GM18502 (cell line): ENCODE measurements around the gene ANO4.
"Not testable (repeated sequence)": the region's sequence is repeated elsewhere in the genome, so short reads cannot be mapped to it uniquely, and the experiment has no call there.

Experiments used
- ATAC-seq: cut with Tn5 transposase; IDR thresholded peaks from one replicate; pipeline ENCODE4 v1.9.1; 2021; ENCODE audit warnings: mild to moderate bottlenecking; ENCODE audit not compliant: unreplicated experiment, poor library complexity

ANO4 gene

DNA sequence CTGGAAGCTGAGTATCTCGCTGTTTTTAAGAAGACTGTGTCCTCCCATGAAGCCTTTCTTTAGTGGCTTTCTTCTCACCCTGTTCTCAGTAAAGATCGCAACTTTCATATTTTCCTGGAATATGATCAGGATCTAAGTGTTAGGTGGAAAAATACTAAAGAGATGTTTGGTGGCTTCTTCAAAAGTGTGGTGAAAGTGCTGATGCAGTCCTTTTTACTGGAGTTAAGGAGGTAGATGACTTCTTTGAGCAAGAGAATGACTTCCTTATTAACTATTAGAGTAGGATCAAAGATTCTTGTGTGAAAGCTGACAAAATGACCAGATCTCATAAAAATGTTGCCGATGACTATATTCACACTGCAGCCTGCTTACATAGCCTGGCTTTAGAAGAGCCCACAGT lies 273.8 kb downstream of the ANO4 start:
- ATAC-seq: no peak

DNA sequence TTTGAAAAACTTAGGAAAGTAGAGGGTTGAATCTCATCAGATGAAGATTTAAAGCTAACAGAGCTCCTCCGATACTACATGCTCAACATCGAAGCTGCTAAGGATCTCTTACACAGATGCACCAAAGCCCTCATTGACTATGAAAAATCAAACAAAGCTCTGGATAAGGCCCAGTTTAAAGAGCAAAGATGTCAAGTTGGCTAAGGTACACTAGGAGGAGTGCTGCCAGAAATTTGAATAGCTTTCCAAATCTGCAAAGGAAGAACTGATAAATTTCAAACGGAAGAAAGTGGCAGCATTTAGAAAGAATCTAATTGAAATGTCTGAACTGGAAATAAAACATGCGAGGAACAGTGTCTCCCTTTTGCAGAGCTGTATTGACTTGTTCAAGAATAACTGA lies 274.3 kb downstream of the ANO4 start:
- ATAC-seq: no peak

DNA sequence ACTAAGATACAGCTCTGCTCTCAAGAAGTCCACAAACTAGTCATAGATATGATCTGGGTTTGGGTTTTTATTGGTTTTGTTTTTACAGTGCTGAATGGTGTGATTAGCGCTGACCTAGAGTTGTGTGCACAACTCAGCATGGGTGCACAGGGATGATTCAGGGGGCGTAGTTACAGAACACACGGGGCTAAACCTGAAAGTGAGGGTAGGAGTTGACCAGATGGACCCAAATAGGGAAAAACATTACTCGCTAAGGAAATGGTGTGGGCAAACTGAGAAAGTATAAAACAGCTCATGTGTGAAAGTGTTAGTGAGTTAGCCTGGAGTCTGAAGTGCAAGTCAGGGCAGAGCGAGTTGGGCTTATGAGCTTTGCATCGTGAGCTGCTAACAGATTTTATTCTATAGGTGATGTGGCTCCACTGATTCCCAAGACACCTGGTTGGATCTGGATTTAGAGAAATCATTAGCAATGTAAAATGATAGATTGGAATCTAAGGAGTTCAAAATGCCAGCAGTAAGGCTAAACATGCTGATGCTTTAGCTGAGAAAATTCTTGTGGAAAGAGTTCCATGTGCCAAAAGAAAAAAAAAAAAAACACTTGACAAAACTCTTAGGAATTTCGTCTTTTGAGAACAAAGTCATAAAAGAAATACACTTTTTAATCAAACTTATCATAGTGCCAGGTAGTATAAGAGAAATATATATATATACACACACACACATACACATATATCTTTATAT lies 280.5 kb downstream of the ANO4 start:
- ATAC-seq: peak; percentile 45

DNA sequence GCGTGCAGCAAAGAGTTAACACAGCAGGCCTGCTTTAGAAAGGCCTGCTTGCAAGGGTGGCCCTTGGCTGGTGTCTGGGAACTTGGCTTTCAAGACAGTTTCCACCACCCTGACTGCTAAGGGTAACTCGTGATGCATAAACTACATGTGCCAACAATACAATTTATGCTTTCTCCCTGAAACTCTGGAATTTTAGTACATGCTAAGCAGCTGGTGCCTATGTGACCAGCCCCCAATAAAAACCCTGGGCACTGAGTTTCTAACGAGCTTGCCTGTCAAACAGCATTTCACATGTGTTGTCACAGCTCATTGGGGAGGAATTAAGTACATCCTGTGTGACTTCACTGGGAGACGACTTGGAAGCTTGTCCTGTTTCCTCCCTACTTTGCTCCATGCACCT lies 282.3 kb downstream of the ANO4 start:
- ATAC-seq: no peak

DNA sequence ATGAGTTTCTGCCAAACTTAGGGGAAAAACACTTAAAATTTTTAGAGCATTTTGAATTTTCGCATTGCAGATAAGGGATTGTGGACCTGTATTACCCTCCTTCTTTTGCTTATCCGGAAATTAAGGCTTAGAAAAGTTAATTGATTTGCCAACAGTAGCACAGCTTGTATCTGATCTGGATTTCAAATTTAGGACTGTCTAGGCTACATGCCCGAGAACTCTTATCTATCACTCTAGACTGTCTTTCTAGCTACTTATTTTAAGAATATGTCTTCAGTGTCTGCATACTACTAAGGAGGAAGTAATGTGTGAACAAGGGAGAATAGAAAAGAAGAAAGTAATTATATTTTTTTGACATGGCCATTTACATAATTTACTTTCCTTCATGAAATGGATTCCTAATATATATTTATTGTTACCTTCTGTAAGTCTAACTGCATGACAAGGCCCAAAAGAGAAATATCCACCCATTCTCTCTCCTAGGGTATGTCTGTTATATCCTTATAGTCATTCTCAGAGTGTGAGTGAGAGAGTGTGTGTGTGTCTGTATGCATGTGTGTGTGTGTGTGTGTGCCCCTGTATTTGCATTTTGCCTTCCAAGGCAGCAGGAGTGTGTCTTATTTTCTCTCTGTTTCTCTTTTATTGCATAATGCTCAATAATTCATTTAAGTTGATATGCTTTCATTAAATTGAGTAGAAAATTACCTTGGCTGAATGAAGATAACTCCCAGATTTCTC lies 283.4 kb downstream of the ANO4 start:
- ATAC-seq: no peak

DNA sequence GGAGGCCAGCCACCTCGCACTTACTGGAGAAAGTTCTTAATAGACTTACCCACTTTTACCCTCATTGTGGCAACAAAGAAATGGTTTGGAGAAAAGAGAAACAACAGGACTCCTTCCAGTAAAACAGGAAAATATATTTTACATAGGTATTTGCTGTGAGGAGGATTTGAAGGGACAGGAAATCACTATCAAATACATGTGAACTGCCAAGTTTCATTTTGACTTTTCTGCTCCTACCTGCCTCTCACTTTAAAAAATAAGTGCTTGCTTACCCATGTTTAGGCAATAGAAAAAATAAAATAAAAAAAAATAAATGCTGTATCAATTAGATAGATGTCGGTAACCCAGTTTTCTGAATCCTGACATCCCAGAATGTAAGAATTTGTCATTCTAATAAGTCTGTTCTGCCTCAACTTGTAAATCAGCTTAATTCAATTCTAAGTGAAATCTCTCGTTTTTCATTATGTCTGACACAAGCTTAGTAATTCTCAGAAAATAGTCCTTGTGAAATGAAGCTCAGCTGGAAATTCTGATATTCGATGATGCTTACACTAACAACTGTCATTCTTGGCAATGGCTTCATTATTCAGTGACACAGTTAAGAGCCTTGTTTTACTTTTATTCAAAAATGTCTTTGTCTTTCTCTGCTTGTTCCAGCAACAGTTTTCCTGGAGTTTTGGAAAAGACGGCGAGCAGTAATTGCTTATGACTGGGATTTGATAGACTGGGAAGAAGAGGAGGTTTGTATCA lies 284.1 kb downstream of the ANO4 start:
- no peak for ATAC-seq

DNA sequence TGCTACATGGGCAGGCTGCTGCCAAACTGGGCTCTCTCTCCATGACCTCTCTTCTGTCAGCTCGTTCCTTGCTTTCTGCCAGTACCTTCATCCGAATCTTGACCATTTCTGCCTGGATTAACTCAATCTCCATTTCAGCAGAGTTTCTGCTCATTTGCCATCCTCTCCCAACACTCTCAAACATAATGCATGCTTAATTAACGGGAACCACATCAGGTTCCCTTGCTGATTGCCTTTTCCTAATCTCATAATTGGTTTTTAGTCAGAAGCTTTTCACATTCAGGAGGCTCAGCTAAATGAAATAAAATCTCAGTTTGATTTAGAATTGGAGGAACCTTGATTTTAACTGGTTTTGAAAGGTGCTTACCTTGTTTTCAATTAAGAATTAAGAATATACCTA lies 288.1 kb downstream of the ANO4 start:
- no peak for ATAC-seq

DNA sequence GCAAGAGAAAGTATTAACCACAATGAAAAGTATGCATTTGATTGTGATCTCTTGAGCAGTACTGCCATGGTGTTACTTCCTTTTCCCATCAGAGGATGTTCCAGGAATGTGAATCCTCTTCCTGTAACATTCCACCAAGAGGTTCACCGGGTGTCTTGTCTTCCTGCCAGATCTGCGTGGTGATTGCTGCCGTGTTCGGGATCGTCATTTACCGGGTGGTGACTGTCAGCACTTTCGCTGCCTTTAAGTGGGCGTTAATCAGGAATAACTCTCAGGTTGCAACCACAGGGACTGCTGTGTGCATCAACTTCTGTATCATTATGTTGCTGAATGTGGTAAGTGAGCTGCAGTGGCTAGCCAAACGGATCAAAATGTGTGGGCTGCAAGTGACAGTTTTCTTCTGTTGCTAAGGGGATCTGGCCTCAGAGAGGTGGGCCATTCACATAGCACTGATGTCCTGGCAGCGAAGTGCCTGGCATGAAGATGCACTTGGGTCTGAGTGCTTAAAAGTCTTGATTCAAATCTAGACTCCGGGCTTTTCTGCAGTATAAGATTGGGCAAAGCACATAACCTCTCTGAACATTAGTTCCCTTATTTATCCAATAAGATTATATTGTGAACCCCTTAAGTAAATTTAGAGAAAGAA lies 292.0 kb downstream of the ANO4 start:
- no peak for ATAC-seq

DNA sequence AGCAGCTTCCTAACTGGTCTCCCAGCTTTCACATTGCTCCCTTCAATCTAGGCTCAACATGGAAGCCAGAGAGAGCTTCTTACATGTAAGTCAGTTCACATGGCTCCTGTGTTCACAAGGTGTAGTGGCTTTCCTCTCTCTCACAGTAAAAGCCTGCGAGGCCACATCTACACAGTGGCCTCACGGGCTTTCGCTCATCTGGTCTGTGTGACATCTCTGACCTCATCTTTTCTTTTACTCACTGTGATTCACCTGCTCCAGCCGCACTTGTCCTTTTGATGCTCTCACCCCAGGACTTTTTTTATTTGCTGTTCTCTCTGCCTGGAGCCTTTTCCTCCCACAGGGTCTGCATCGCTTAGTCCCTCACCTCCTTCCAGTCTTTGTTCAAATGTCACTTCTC lies 293.3 kb downstream of the ANO4 start:
- no peak for ATAC-seq

DNA sequence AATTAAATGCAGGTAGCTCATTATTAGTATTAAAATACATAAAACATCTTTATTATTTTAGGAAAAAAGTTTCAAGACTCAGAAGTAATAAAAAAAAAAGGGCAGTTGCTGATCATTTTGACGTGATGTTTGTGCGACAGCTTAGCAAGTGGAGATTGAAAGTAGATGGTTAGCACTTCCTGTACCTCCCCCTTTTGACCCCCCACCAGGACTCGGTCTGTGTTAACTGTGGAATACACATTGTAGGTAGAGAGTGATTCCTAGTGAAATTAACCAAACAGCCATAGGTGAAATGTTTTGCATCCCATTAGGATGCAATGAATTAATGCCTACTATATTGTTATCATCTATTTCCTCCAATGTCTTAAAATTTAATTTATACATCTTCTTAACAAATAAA lies 294.7 kb downstream of the ANO4 start:
- no peak for ATAC-seq

DNA sequence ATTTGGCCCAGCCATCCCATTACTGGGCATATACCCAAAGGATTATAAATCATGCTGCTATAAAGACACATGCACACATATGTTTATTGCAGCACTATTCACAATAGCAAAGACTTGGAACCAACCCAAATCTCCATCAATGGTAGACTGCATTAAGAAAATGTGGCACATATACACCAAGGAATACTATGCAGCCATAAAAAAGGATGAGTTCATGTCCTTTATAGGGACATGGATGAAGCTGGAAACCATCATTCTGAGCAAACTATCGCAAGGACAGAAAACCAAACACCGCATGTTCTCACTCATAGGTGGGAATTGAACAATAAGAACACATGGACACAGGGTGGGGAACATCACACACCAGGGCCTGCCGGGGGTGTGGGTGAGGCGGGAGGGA lies 295.6 kb downstream of the ANO4 start:
- ATAC-seq: not testable (repeated sequence)

DNA sequence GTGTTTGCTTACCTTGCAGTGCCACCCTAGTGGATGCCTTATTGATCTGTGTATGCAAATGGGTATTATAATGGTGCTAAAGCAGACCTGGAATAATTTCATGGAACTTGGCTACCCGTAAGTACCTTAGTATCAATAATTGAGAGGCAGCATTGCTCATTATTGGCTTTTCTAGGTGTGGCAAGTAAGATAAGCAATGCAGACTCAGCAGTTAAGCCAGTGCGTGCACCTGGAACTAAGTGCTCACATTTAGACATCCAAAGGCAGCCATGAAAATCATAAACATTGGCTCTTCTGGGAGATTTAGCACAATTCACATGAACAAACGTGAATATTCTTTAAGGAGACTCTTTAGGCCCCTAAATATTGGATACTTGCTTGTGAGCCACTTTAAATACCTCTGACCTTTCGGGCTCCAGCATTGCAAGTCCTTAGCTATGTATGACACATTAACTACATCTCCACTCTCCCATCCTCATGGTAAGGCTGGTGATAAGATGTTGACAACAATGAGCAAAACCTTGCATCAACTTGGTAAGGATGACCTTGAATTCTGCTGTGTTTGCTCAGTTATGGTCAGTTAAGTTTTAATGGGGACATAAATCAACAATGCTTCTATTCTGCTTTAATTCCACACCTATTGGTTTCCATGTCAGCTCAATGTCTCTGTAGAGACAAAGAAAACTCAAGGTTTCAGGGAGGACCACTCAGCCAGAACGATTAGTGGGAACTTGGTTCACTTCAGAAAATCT lies 303.4 kb downstream of the ANO4 start:
- no peak for ATAC-seq

DNA sequence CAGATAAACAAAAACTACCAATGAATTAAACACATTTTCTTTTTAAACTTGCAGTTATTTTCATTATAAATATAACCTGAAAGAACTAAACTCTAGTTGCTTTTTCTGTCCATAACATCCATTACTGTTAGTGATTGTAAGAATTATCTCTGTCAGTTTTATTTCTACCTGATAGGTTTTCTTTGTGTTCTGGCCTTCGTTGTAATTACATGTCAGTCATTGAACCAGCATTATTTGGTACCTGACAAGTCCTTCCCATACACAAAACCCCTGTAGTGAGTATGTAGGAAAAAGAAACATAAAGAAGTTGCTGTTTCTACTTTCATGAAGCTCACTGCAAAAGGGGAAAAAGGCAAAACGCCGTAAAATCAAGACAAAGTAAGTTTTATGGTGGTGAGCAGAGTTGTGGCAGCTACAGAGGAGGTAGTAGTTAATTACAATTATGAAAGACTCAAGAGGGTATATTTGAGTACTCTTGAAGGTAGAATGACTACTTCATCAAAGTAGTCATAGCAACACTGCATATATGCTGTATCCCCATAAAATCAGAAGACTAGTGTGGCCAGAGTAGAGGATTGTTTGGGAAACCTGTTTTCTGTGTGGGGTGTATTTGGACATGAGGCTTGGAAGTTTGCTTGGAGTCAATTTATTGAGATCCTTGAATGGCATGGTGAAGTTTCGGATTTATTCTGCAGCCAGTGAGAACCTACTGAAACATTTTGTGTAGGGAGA lies 312.6 kb downstream of the ANO4 start:
- ATAC-seq: no peak

DNA sequence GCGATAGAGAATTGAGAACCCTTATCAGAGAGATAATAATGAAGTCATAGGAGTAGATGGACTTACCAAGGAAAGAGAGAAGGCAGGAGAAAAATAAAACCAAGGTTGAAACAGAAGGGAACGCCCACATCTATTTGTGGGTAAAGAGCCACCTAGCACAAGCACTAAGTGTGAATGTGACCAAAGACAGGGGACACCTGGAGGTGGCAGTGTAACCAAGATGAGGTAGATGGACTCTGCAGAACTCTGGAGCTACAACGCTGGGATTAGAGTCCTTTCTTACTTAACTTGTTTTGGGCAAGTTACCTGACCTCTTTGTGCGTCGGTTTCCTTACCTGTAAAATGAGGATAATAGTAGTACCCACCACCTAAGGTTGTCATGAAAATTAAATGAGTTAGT lies 313.6 kb downstream of the ANO4 start:
- ATAC-seq: no peak

DNA sequence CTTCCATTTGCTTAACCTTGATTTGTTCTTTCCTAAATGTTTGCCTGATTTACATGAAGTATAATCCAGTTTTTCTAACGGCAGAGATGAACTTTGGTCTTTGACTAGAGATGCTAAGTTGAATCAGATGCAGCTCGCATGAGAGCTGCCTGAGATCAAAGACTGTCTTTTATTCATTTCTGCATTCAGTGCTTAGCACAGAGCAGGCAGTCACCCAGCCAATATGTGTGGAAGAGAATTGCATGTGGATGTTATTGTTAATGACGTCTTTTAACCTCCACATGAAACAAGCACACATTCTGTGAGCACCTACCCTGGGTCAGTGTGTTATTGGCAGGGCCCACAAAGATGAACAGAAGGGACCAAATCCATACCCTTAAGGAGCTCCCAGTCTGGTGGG lies 316.3 kb downstream of the ANO4 start:
- ATAC-seq: no peak

DNA sequence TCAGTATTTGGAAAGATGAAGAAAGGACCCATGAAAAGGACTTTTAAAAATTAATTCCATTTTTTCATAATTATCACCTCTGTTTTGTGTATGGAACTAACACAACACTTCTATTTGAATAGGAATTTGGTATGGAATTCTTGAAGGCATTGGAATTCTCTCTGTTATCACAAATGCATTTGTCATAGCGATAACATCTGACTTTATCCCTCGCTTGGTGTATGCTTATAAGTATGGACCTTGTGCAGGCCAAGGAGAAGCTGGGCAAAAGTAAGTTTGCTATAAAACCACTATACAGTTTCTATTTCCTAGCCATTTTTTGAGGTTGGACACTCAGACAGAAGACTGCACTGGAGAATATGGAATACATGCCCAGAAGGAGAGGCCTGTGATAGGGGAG lies 316.9 kb downstream of the ANO4 start:
- ATAC-seq: no peak

DNA sequence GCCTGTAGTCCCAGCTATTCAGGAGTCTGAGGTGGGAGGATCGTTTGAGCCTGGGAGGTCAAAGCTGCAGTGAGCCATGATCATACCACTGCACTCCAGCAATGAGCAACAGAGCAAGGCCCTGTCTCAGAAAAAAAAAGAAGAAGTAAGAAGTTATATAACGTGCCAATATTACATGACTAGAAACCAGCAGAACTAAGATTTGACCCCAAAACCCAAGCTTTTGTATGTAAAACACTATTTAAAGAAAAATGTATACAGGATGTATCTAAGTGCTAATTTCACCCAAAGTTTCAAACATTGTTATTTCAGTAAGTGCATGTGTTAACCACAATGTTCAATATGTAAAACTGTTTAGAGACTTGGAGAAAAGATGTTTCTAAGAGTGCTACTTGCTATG lies 320.8 kb downstream of the ANO4 start:
- peak; percentile 54 for ATAC-seq

DNA sequence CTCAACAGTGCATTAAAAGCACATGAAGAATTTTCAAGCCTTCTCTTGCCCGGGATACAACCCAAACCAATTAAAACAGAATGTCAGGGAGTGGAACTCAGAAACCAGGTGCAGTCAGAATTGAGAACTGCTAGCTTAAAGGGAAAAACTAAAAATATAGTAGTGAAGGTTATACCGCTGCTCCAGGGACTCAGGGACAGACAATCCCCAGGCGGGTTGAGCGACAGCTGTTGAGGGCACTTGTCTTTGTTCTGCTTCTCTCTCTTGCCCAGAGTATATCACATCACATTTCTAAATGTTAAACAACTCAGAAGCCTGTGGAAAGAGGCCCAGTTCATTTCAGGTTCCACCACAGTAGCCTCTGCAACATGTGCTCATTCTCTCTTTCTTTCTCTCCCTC lies 322.3 kb downstream of the ANO4 start:
- ATAC-seq: no peak

DNA sequence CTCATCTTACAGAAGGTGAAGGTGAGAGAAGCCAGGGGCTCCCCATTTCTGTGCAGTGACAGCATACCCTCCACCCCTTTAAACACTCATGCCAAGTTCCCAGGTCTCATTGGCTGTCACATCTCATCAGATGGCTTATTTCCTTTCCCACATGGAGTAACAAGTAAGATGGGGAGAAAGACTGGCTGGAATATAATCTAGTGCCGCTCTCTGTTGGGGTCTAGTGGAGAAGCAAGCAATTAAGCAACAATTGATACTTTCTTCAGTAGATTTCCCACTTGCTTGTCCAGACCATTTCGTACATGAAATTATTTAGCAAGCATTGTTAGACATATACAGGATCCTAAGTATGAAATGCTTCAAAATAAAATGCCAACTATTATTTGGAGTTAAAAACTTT lies 323.3 kb downstream of the ANO4 start:
- ATAC-seq: no peak
